Erythroblast (primary cell): ENCODE measurements around the gene UBE4B.

Experiments used
- GATA1 ChIP-seq: IDR thresholded peaks from 2 replicates; pipeline ENCODE4 v1.6.1; 2011; ENCODE audit warnings: low read depth, mild to moderate bottlenecking, control low read depth, low read length, moderate library complexity
- POLR2A ChIP-seq: IDR thresholded peaks from 2 replicates; pipeline ENCODE4 v1.6.1; 2011; ENCODE audit warnings: mild to moderate bottlenecking, low read length

GRCh38 chr1:10085076-10085475, 52.3 kb downstream of the UBE4B start:
- no peak for TF ChIP-seq POLR2A
- no peak for TF ChIP-seq GATA1
